Chondrocyte (in vitro differentiated cells): Measurements from ENCODE around the gene TCP11. TPM values are rescaled to one million over a fixed set of nuclear protein-coding genes. Genes with fewer than 3 reads are reported as not detected.

Experiments used
- DNase-seq: peaks from one replicate; pipeline ENCODE4 v3.0.0; 2021; ENCODE audit warnings: mixed read lengths, low spot score
- H3K27ac Mint-ChIP-seq: one replicate; pipeline ENCODE4 v1.8.0; 2021; ENCODE audit warnings: mild to moderate bottlenecking, moderate library complexity, mixed read lengths; ENCODE audit not compliant: unreplicated experiment
- H3K27me3 Mint-ChIP-seq: 2 replicates; pipeline ENCODE4 v1.8.0; 2021; ENCODE audit warnings: low read depth, mixed read lengths
- H3K36me3 Mint-ChIP-seq: 2 replicates; pipeline ENCODE4 v1.8.0; 2021; ENCODE audit warnings: low read depth, mixed read lengths
- H3K4me1 Mint-ChIP-seq: 2 replicates; pipeline ENCODE4 v1.8.0; 2021; ENCODE audit warnings: low read depth, mild to moderate bottlenecking, mixed read lengths
- H3K4me3 Mint-ChIP-seq: one replicate; pipeline ENCODE4 v1.8.0; 2021; ENCODE audit warnings: mild to moderate bottlenecking, moderate library complexity, mixed read lengths; ENCODE audit not compliant: unreplicated experiment
- H3K9me3 Mint-ChIP-seq: 2 replicates; pipeline ENCODE4 v1.8.0; 2021; ENCODE audit warnings: low read depth, mixed read lengths
- CTCF ChIP-seq: fragments of 200-600 bp; sonication (generic); IDR thresholded peaks from 2 replicates; pipeline ENCODE4 v1.5.0; 2021; ENCODE audit warnings: antibody characterized with exemption, mild to moderate bottlenecking, moderate library complexity
- total RNA-seq: library from RNA; stranded (reverse); gene quantifications from 3 replicates; pipeline ENCODE4 v1.2.1, GENCODE V29; 2021

The TCP11 gene
- total RNA-seq, 1 donor from 2014 or later, result not detected

DNA sequence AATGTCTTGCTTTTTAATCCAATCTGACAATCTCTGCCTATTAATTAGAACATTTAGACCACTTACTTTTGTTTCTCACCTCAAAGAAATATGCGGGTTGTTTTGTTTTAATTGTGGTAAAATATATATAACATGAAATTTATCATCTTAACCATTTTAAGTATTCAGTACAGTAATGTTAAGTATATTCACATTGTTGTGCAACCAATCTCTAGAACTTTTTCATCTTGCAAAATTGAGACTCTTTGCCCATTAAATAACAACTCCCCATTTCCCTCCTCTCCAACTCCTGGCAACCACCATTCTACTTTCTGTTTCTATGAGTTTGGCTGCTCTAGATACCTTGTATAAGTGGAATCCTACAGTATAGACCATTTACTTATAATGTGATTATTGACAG is 13.8 kb upstream of the TCP11 start:
- DNase-seq, result no peak
- no peak for TF ChIP-seq CTCF
- H3K9me3 Mint-ChIP-seq, result no peaks in the 10 kb centered on the region
- H3K4me1 Mint-ChIP-seq, result peaks cover 44% of the 10 kb centered on the region
- no peak overlapping the region for H3K4me3 Mint-ChIP-seq
- H3K27ac Mint-ChIP-seq, result no peak overlapping the region
- no peaks in the 10 kb centered on the region for H3K27me3 Mint-ChIP-seq
- peaks cover 1% of the 10 kb centered on the region for H3K36me3 Mint-ChIP-seq

GRCh38 chr6:35154262-35154661 is 13.1 kb upstream of the TCP11 start:
- Mint-ChIP-seq H3K4me1 (peaks cover 45% of the 10 kb centered on the region), H3K27me3 (no peaks in the 10 kb centered on the region), H3K27ac (peak overlapping the region; percentile 46), H3K4me3 (no peak overlapping the region), H3K36me3 (peaks cover 1% of the 10 kb centered on the region), H3K9me3 (no peaks in the 10 kb centered on the region)
- no peak for TF ChIP-seq CTCF
- DNase-seq, result no peak

- no peak overlapping the region for H3K4me3 Mint-ChIP-seq
- DNase-seq, result no peak
- H3K4me1 Mint-ChIP-seq, result peaks cover 66% of the 10 kb centered on the region
- no peak for TF ChIP-seq CTCF
- H3K36me3 Mint-ChIP-seq, result peaks cover 1% of the 10 kb centered on the region
- H3K27ac Mint-ChIP-seq, result peak overlapping the region; percentile 14
- H3K9me3 Mint-ChIP-seq, result no peaks in the 10 kb centered on the region
- no peaks in the 10 kb centered on the region for H3K27me3 Mint-ChIP-seq
Measured at GRCh38 chr6:35152067-35152707, 11.0 kb upstream of the TCP11 start.

DNA sequence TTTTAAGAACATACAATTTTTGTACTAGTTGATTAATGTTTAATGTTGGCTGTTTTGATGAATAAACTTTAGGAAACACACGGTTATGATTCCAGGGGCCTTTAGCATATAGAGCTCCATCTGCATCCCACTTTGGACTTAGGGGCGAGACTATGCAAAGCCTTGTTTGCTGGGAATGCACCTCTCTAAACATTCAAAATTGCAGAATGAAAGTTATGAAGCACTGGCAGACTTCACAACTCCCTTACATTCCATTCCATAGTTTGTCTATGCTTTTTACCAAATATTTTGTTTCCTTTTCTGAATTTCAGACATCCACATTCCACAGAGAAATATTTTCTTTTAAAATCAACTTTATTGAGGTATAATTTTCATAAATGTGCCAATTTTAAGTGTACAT is 10.3 kb upstream of the TCP11 start:
- no peak for DNase-seq
- no peak overlapping the region for H3K4me3 Mint-ChIP-seq
- H3K9me3 Mint-ChIP-seq, result no peaks in the 10 kb centered on the region
- H3K27ac Mint-ChIP-seq, result peak overlapping the region; percentile 34
- no peaks in the 10 kb centered on the region for H3K27me3 Mint-ChIP-seq
- TF ChIP-seq CTCF, result no peak
- peaks cover 73% of the 10 kb centered on the region for H3K4me1 Mint-ChIP-seq
- peaks cover 1% of the 10 kb centered on the region for H3K36me3 Mint-ChIP-seq

DNA sequence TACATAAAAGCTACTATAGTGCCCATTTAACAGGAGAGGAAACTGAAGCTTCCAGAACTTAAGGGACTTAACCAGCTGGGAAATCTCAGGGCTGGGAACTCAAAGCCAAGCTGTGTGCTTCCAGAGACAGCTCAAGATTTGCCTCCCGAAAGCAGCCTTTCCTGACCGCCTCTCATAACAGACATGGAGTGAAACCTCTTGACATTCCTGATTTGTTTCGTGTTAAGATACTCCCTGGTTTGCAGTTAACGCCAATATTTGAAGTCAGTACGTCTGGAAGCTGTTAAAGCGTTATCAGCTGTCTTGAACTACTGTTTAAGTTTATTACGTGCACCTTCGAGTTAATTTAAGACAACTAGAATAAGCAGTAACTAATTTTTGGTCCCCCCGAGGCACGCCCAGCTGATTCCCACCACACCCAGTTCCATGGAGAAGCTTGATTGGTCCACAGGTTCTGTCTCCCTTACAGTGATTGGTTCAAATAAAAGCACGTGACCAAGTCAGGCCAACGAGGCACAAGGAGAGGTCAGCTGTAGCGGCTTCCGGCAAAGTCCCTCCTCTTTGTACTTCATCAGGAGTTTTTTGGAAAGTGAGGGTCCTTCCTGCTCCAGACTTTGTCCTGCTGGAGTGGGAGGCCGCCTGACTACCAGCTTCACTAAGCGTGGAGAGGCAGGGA is 8.9 kb upstream of the TCP11 start:
- H3K4me3 Mint-ChIP-seq, result no peak overlapping the region
- peaks cover 1% of the 10 kb centered on the region for H3K36me3 Mint-ChIP-seq
- no peak overlapping the region for H3K27ac Mint-ChIP-seq
- H3K4me1 Mint-ChIP-seq, result peaks cover 73% of the 10 kb centered on the region
- DNase-seq, result no peak
- no peaks in the 10 kb centered on the region for H3K9me3 Mint-ChIP-seq
- no peaks in the 10 kb centered on the region for H3K27me3 Mint-ChIP-seq
- no peak for TF ChIP-seq CTCF
